NCI-H345 treated with DMSO at 0.1 percent for 48 hours (cell line): ENCODE measurements around the gene LAG3.

Experiments used
- DNase-seq: peaks from one replicate; lab custom pipeline; 2025; ENCODE audit not compliant: unreplicated experiment; lab: John Stamatoyannopoulos, UW

Gene LAG3

GRCh38 chr12:6787309-6787708 lies 15.0 kb downstream of the LAG3 start:
- no peak for DNase-seq

- DNase-seq: no peak
These were observed 16.9 kb downstream of the LAG3 start, which contains the start of gene CD4 for GRCh38 chr12:6788972-6789924. CD4 (plus strand) TSS chr12:6789528; CDS start chr12:6800139, 10,611 bp downstream.

DNA sequence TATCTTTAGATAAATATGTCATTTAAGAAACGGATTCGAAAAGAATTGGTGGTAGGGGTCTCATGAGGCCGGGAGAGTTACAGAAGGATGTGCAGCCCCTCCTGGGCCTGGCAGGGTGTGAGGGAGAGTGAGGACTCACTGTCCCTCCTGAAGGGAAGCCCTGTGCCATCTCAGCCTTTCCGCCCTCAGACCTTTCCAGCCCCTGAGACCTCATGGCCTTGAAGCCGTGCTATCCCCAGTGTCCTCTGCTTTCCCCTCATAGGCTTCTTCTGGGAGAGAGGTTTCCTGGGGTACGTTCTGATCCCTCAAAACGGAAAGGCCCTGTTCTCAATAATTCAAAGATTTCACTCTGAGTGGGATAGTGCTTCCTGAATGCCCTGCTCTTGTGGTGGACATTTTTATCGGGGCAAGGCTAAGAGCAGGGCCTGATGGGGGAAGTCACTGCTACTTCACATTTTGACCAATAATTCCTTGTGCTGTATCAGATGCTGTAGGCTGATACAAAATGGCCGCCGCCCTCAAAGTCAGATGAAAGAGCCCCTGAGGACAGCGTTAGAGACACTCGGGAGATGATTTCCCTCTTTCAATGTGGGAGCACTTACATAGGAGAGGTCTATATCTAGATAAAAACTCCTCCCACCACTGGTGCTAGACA lies 18.3 kb downstream of the LAG3 start:
- no peak for DNase-seq

DNA sequence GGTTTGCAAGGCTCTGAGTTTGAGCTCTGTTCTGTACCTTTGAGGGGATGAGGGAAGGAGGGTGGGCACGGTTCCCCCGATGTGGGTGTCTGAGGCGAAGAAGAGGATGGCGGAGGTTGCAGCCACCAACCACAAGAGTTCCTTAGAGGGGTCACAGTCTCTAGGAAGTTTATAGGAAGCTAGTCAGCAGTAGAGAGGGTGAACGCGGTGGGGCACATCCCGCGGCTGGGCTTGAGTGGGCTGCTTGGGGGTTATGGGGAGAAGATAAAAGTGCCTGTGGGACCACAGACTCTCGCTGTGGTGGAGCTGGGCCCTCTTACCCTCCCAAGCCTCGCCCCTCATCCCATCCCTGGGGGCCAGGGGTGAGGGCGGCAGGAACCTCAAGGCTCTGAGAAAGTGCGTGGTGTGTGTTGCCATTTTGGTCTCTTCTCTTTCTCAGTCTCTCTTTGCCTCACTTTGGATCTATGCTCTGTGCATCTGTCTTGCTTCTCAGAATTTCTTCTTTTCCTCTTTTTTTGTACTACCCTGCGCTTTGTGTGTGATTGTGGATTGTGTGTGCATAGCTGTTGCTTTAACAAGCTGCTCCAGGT lies 19.7 kb downstream of the LAG3 start:
- no peak for DNase-seq

DNA sequence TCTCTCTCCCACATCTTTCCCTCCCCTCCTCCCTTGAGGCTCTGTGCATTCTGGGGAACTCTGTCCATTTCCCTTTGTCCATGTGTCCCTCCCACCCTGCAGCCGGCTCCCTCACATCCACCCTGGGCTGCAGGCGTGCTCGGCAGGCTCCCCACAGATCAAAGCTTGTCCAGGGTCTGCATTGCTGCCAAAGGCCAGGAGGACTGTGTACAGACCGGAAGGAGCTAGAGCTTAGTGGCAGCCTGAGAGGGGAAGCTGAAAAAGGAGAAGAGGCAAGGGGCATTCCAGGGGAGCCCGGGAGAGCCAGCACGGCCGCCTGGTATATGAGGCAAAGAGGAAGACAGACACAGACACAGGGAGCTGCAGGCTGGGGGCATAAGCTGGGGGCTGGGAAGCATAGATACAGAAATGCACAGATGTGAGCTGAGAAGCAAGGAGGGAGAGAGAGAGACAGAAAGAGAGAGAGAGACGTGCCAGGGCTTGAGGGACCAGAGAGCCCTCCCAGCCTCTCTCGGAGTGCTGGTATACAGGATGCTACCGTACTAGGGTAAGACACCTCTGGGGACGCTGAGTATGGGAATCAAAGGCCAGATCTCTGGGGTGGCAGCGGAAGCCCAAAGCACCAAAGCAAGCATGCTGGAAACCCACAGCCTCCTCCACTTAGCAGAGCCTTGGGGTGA lies 20.3 kb downstream of the LAG3 start:
- DNase-seq: no peak

DNA sequence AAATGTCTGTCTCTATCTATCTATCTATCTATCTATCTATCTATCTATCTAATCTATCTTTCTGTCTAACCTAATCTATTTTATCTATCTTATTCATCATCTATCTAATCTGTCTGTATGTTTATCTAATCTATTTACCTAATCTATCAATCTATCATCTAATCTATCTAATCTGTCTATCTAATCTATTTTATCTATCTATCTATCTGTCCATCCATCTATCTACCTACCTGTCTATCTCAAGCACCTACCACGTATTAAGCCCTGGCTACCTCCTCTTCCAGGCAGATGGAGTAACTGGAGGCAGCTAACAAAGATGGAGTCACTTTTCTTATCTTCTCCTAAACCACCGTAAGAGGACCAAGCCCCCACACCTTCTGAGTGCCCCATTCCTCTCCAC lies 22.8 kb downstream of the LAG3 start:
- no peak for DNase-seq

DNA sequence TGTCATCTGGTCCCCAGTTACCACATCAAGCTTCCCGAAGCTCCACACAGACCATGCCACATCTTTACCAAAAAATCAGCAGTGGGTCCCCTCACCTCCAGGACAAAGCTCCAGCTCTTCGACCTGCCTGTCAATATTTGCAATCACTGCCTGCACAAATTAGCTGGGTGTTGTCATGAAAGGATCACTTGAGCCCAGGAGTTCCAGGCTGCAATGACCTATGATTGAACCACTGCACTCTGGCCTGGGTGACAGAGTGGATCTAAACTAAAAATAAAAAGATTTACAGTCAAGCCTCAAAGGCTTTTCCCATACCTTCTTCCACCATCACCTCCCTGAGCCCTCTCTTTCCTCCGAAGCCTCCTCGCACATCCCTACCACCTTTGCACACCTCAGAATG lies 24.3 kb downstream of the LAG3 start:
- DNase-seq: no peak

GRCh38 chr12:6799147-6799546 lies 26.8 kb downstream of the LAG3 start:
- DNase-seq: no peak

GRCh38 chr12:6807170-6807569 lies 34.9 kb downstream of the LAG3 start:
- DNase-seq: no peak

DNA sequence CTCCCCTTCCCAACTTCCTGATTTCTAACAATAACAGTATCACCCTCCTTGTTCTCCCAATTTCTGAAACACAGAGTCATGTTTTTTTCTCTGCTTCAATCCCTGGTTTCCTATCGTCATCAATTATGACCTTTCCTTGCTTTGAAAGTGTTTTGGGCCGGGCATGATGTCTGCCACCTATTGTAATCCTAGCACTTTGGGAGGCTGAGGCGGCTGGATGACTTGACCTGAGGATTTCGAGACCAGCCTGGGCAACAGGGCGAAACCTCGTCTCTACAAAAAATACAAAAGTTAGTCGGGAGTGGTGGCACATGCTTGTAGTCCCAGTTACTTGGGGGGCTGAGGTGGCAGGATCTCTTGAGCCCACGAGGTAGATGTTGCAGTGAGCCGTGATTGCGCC lies 36.7 kb downstream of the LAG3 start:
- no peak for DNase-seq

DNA sequence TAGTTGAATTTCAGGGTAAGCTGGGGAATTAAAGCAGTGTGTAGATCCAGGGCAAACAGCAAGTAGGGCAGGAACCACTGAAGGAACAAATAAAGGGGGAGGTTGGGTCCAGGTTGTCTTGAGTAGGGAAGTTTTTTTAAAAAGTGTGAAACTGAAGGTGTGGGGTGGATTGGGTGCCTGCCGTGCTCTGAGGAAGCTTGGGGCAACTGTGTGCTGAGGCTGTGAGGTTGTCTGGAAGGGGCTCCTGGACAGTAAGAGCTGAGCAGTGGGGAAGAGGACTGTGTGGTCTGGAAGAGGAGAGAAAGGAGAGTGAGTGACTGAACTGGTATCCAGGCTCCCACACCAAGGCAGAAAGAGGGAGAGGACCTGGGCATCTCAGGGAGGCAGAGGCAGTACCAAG lies 38.4 kb downstream of the LAG3 start:
- no peak for DNase-seq

- DNase-seq: no peak
These were observed 41.0 kb downstream of the LAG3 start for GRCh38 chr12:6813363-6813762.

- DNase-seq: no peak
These were observed 44.3 kb downstream of the LAG3 start for GRCh38 chr12:6816598-6816997.

GRCh38 chr12:6817098-6817497 lies 44.8 kb downstream of the LAG3 start:
- DNase-seq: no peak

DNA sequence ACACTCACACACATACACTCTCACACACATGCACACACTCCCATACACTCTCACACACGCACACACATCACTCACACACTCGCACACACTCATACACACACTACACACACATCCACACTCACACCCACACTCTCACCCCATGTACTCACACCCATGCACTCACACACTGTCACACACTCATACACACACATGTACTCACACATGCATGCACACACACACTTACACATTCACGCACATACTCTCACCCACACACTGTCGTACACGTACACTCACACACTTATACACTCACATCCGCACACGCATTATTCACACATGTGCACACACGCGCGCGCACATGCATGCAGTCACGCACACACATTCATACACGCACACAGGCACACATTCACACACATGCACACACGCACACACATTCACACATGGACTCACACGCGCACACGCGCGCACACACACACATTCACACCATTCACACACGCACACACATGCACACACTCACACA lies 45.4 kb downstream of the LAG3 start:
- DNase-seq: no peak

DNA sequence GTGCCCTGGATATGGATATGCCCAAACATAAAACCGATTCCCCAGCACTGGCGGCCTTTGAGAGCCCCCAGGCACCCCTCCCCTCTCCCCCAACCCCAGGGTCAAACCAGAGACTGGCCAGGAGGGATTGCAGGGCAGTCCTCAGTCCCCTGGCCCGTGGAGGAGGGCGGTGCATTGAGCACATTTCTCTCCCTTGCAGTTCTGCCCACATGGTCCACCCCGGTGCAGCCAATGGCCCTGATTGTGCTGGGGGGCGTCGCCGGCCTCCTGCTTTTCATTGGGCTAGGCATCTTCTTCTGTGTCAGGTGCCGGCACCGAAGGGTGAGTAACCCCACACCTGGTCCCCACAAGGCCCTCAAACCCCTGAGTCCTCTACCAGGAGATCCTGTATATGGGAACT lies 45.9 kb downstream of the LAG3 start:
- DNase-seq: no peak

GRCh38 chr12:6818645-6819044 lies 46.3 kb downstream of the LAG3 start:
- DNase-seq: no peak

DNA sequence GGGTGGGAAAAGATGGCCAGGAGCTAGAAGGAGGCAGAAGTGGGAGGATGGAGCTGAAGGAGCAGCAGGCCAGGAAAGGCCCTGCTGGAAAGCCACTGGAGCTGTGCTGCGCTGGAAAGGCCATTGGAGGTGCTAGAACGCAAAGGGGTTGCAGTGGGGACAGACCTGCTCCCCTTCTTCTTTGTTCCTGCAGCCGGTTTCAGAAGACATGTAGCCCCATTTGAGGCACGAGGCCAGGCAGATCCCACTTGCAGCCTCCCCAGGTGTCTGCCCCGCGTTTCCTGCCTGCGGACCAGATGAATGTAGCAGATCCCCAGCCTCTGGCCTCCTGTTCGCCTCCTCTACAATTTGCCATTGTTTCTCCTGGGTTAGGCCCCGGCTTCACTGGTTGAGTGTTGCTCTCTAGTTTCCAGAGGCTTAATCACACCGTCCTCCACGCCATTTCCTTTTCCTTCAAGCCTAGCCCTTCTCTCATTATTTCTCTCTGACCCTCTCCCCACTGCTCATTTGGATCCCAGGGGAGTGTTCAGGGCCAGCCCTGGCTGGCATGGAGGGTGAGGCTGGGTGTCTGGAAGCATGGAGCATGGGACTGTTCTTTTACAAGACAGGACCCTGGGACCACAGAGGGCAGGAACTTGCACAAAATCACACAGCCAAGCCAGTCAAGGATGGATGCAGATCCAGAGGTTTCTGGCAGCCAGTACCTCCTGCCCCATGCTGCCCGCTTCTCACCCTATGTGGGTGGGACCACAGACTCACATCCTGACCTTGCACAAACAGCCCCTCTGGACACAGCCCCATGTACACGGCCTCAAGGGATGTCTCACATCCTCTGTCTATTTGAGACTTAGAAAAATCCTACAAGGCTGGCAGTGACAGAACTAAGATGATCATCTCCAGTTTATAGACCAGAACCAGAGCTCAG lies 47.0 kb downstream of the LAG3 start:
- DNase-seq: no peak

GRCh38 chr12:6820166-6820565 lies 47.8 kb downstream of the LAG3 start:
- DNase-seq: no peak
